HG02571 (cell line): ENCODE results near the gene BSCL2.
"Not testable (repeated sequence)": the region's sequence is repeated elsewhere in the genome, so short reads cannot be mapped to it uniquely, and the experiment has no call there.

Experiments
- ATAC-seq: cut with Tn5 transposase; IDR thresholded peaks from one replicate; pipeline ENCODE4 v1.9.1; 2021; ENCODE audit warnings: mild to moderate bottlenecking, moderate library complexity; ENCODE audit not compliant: unreplicated experiment

BSCL2 gene

GRCh38 chr11:62688491-62688890 is 18.7 kb downstream of the BSCL2 start:
- no peak for ATAC-seq

GRCh38 chr11:62687508-62688396 is 19.5 kb downstream of the BSCL2 start:
- ATAC-seq, result no peak

GRCh38 chr11:62682518-62682917 is 24.7 kb downstream of the BSCL2 start:
- ATAC-seq, result no peak

GRCh38 chr11:62680825-62681240 is 26.4 kb downstream of the BSCL2 start:
- ATAC-seq, result peak; percentile 56

GRCh38 chr11:62678770-62679696 is 28.2 kb downstream of the BSCL2 start, which contains the start of gene UBXN1:
Gene UBXN1 (minus strand): TSS chr11:62679073. CDS start chr11:62678923, 150 bp downstream.
- peak; percentile 59 for ATAC-seq

- no peak for ATAC-seq
Measured at GRCh38 chr11:62678433-62678769, 28.8 kb downstream of the BSCL2 start.

- no peak for ATAC-seq
Measured at GRCh38 chr11:62677714-62678113, 29.5 kb downstream of the BSCL2 start.

GRCh38 chr11:62677156-62677555 is 30.1 kb downstream of the BSCL2 start:
- ATAC-seq, result no peak

- no peak for ATAC-seq
Measured at GRCh38 chr11:62676698-62677097, 30.5 kb downstream of the BSCL2 start.

GRCh38 chr11:62675415-62675814 is 31.8 kb downstream of the BSCL2 start:
- ATAC-seq, result not testable (repeated sequence)

- no peak for ATAC-seq
Measured at GRCh38 chr11:62673196-62673525, 34.1 kb downstream of the BSCL2 start.

GRCh38 chr11:62671608-62672389 is 35.4 kb downstream of the BSCL2 start, which contains the start of the genes LBHD1 and UQCC3:
Gene LBHD1 (minus strand): TSS chr11:62672267. CDS start chr11:62670031, 2,236 bp downstream.
Gene UQCC3 (plus strand): TSS chr11:62671673. CDS start chr11:62671746, 73 bp downstream.
- ATAC-seq, result no peak

- ATAC-seq, result no peak
Measured at GRCh38 chr11:62671236-62671607, 36.0 kb downstream of the BSCL2 start.

- no peak for ATAC-seq
Measured at GRCh38 chr11:62669420-62670161, 37.6 kb downstream of the BSCL2 start.

GRCh38 chr11:62667460-62667859 is 39.8 kb downstream of the BSCL2 start:
- no peak for ATAC-seq

GRCh38 chr11:62666259-62666926 is 40.8 kb downstream of the BSCL2 start:
- no peak for ATAC-seq

GRCh38 chr11:62665599-62666258 is 41.5 kb downstream of the BSCL2 start:
- ATAC-seq, result peak; percentile 9

- ATAC-seq, result peak; percentile 74
Measured at GRCh38 chr11:62665075-62665598, 42.1 kb downstream of the BSCL2 start, which contains the start of the genes C11orf98 and CSKMT. Gene C11orf98 (minus strand): TSS chr11:62665210. CDS start chr11:62665169, 41 bp downstream. Gene CSKMT (plus strand): TSS chr11:62665312. CDS start chr11:62665880, 568 bp downstream.
